Renal pelvis (tissue), 4 donors: ENCODE results near the gene HNRNPR. TPM values are rescaled to one million over a fixed set of nuclear protein-coding genes. Genes with fewer than 3 reads are reported as not detected.

Source experiments
- DNase-seq: peaks from one replicate; pipeline ENCODE4 v3.0.0-alpha.2; 2013
- polyA plus RNA-seq, 3 donors: library from polyadenylated mRNA; unstranded; fragments of 120-200 nt; gene quantifications; one replicate each; pipeline ENCODE4 v1.2.1, GENCODE V29; 2013; ENCODE audit not compliant: insufficient read length in 3 of 3

Gene HNRNPR
- polyA plus RNA-seq, 3 donors = 233 to 258 (median 243) TPM

- no peak for DNase-seq
These were observed 28.1 kb upstream of the HNRNPR start for GRCh38 chr1:23371987-23372880.

DNA sequence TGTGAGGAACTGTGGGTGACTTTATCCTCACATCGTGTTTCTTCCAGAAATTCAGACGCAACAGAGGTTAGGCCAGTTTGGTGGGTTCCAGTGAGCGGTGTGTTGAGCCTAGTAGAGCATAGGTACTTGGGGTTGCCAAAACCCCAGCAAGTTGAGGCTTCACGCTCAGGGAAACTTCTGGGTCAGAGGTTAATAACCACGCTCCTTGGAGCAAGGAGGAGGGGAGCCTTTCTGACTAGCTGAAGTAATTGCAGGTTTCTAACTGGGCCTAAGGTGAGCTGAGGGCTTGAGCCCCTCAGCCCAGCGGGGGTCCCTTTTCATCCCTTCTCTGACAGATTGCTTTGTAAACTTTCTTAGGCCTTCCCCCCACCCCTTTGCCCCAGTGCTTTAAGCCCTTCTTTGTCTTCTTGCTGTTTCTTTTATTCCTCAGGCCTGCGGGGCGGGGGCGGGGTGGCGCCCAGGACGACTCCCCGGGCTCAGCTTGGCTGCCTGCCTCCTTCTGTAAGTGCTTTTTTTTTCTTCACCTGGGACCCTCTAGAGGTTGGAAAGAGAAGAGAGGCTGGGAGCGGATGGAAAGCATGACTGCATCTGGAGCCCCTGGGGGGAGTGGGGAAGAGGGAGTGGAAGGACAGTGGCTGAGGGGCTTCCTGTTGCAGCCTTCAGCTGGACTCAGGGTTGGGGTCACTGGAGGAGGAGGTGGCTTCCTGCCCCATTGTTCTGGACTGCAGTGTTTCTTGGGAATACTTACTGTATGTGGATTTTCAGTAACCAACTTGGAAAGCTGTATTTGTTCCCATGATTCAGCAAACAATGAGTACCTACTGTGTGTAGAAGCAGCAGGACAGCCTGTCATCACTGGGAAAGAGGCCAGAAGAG, 26.9 kb upstream of the HNRNPR start:
- DNase-seq = peak; percentile 78

DNA sequence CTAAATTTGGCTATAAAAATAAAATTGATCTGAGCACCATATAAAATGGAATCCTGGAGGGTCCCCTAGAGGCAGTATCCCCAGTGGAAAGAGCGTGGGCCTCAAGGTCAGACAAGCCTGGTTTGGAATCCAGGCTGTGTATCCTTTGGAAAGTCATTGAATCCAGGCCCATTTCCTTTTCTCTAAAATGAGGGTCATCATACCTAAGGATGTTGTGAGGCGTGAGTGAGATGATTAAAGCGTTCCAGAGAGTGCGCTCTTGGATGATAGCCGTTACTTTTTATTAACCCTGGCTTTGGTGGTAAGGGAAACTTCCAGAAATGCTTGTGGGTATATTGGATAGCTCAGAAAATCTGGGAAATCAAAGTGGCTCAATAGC, 26.2 kb upstream of the HNRNPR start:
- no peak for DNase-seq

DNA sequence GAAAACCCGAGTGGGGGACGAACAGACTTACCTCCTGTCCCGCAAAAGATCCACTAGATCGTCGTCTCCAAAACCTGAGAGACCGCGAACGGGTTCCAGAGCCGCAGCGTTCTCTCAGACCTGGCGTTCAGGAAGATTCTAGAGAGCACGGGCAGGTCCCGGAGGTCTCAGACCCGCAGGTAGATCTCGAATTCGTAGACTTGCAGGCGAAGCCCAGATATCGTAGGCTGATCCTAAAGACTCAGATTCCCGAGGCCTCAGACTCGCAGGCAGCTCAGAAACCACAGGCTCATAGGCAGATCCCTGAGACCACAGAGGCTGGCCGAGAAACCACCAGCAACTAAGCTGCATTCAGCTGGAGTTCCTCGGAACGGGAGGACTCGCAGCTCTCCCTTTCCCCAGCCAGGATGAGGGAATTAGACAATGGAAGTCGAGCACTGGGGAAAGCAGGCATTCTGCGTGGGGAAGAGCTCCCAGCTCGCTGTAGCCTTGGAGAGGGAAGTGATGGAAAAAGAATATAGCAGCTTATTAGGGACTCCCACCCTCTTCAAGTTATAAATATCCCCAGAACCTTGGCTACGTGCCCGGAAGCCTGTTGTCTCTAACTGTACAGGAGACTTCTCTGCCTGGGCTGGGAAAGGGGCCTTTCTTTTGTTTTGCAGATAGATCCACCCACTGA, 25.4 kb upstream of the HNRNPR start, which contains the start of gene ZNF436:
TSS of gene ZNF436 (minus strand) at position 502 of the 679 bp plus-strand sequence. CDS start 1,831 bp downstream, outside the sequence.
- DNase-seq = peak; percentile 87

- DNase-seq = peak; percentile 94
These were observed 24.7 kb upstream of the HNRNPR start for GRCh38 chr1:23368562-23369334.

DNA sequence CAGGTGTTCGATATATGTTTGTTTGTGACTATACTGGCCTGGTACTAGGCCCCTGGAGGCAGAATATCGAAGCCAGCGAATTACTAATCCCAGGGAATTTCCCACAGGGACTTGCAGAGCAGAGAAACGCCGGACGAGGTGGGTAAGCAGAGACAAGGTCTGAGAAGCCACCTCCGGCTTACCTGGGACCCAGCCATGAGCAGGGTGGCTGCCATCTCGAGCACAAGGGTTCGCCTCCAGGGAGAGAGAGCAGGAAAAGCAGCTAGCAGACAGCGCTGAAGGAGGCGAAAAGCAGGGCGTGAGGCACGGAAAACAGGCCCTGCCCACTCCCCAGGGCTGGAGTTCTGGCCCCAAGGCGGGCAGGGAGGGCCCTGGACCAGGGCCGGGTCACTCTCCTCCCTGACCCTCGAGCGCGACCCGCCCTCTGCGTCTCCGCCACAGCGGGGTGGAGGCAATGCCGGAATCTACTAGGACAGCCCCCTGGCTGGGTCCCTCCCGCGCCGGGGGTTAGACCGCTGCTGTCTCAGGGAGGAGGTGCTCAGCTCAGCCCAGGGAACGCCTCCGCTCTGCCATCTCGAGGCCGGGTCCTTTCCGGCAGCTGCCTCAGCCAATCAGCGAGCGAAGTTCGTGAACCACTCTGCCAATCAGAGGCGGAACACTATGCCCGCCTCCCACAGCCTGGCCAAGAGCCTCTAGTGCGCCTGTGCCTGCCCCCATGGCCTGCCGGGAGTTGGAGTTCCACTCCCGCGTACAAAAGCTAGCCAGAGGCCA, 23.9 kb upstream of the HNRNPR start:
- peak; percentile 99 for DNase-seq

GRCh38 chr1:23367451-23367790, 23.3 kb upstream of the HNRNPR start:
- DNase-seq = no peak

DNA sequence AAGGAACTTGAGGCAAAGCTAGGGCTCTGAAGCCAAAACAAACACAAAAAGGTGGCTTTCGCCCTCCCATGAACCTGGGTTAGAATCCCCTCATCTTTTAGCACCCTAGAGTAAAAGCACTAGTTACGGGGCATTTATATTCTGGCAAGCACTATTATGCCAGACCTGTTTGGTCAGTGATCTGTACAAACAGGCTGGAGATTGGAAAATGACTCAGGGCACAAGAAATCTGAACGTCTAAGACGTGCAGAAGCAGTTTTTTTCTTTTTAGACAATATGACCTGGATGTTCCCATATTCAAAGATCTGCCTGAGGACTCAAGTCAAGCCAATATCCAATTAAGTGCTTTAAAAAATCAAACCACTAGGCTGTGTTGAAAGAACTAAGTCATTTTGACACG, 22.5 kb upstream of the HNRNPR start:
- DNase-seq = no peak

GRCh38 chr1:23366146-23366545, 22.1 kb upstream of the HNRNPR start:
- no peak for DNase-seq

DNA sequence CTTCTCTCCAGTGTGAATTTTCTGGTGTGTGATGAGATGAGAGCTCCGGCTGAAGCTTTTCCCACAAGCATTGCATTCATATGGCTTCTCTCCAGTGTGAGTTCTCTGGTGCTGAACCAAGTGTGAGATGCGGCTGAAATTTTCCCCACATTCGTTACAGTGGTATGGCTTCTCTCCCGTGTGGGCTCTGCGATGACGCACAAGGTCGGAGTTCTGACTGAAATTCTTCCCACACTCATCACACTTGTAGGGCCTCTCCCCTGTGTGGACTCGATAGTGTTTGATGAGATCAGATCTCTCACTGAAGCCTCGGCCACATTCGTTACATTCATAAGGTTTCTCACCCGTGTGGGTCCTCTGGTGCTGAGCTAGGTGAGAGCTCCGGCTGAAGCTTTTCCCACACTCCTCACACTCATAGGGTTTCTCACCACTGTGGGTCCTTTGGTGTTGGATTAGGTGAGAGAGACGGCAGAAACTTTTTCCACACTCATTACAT, 18.2 kb upstream of the HNRNPR start:
- no peak for DNase-seq

GRCh38 chr1:23358310-23358875, 14.3 kb upstream of the HNRNPR start:
- DNase-seq = no peak

GRCh38 chr1:23357138-23357908, 13.2 kb upstream of the HNRNPR start:
- no peak for DNase-seq

DNA sequence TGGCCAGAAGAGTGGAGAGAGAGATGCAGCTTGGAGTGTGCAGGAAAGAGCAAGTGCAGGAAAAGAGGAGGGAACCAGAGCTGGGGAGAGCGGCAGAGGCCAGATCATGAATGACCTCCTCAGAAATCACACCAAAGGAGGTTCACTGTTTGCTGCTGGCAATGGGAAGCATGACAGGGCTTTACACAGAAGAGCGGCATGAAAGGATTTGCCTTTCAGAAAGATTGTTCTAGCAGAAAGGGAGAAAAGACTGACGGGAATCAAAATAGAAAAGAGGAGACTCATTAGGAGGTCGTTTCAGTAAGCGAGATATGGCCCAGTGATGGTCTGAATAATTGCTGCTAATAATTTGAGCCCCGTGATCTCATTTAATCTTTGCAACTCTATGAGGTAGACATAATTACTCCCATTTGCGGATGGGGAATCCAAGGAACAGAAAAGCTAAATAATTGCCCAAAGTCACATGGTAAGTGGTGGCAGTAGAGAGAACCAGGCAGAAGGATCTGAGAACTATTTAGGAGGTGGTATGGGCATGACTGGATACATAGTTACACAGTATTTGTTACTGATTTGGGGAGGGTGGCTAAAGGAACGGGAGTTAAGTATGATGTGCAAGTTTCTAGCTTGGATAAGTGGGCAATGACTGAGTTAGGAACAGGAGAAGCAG, 12.5 kb upstream of the HNRNPR start:
- DNase-seq = no peak

DNA sequence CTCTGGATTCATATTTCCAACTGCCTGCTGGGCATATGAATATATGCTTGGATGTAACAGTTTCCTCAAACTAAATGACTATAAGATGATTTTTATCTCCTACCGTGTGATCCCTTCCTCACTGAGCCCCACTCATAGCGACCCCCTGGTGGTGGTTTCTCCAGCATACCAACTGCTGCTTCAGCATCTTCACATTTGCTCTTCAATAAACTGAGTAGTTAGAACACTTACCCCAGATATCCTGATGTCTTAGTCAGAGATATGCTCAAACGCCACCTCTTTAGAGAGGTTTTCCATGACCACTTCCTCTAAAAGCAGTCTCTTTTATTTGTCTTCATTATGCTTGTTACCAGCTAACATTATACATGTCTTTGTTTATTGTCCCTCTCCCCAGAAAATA, 10.2 kb upstream of the HNRNPR start:
- no peak for DNase-seq

GRCh38 chr1:23352096-23352695, 8.1 kb upstream of the HNRNPR start:
- DNase-seq = no peak

DNA sequence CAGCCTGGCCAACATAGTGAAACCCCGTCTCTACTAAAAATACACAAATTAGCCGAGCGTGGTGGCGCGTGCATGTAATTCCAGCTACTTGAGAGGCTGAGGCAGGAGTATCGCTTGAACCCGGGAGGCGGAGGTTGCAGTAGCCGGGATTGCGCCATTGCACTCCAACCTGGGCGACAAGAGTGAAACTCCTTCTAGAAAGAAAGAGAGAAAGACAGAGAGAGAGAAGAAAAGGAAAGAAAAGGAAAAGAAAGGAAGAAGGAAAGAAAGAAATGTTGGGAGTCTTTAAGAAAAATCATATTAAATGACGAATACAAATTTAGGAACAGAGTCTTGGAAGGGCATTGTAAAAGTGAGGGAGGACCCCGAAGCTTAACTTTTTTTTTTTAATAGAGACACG, 1.8 kb upstream of the HNRNPR start:
- DNase-seq = no peak

DNA sequence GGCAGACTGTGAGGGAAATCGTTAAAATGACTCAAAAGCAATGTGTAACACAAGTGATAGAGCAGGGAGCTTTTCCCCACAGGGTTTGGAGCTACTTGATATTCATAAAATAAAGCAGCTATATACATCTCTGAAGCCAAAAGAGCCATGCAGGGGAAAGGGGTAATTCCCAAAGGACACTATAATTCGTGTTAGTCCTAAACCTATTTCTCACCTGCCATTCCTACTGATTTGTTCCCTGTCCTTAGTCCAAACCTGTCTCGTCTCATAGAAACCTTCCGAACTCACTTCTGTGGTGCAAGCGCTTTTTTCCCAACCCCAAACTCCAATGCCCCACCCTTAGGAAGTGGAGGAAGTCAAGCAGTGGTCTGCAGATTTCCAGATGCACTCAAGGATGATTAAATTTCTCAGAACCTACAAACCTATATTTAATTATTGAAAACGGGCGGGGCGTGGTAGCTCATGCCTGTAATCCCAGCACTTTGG, 946 bp upstream of the HNRNPR start:
- DNase-seq = peak; percentile 47
